GM12864 (cell line): ENCODE measurements around the gene ABCC5.

Source experiments
- DNase-seq: peaks from one replicate; pipeline ENCODE4 v3.0.0-alpha.2; 2011; ENCODE audit warnings: low read depth
- H3K4me3 ChIP-seq: 2 replicates; pipeline ENCODE4 v1.5.1; 2011; ENCODE audit warnings: mild to moderate bottlenecking, low read depth, low read length, control low read depth
- TF ChIP-seq, protein P1 (sequence below): IDR thresholded peaks from 2 replicates; pipeline ENCODE4 v1.5.1; 2011; ENCODE audit warnings: low read depth, mild to moderate bottlenecking, moderate library complexity, low read length, control low read depth, inconsistent platforms; ENCODE audit errors: missing control alignments

The ABCC5 gene

DNA sequence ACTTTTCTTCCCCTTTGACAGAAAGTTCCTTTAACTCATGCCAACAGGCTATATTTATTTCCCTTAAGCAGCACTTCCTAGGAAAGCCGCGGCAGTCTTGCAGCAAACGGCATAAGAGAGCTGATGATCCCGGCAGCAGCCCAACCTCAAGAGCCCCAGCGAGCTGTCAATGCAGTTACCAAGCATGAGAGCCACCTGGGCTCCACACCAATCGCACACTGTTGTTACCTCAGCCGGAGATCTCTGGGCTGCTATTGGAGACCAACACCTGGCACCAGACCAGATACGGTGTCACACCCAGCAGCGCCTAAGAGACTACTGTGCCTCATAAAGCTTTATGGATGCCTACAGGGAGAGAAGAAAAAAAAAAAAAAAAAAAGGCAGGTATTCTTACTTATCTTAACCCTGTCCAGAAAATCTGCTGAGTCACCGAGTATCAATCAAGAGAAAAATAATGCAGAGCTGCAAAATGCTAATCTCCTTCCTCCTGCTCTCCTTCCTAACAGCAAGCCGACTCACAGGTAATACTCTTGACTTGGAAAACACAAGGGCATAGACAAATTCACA is 11.7 kb downstream of the ABCC5 start:
- no peak overlapping the region for H3K4me3 ChIP-seq
- no peak for DNase-seq
- TF ChIP-seq, protein P1, sequence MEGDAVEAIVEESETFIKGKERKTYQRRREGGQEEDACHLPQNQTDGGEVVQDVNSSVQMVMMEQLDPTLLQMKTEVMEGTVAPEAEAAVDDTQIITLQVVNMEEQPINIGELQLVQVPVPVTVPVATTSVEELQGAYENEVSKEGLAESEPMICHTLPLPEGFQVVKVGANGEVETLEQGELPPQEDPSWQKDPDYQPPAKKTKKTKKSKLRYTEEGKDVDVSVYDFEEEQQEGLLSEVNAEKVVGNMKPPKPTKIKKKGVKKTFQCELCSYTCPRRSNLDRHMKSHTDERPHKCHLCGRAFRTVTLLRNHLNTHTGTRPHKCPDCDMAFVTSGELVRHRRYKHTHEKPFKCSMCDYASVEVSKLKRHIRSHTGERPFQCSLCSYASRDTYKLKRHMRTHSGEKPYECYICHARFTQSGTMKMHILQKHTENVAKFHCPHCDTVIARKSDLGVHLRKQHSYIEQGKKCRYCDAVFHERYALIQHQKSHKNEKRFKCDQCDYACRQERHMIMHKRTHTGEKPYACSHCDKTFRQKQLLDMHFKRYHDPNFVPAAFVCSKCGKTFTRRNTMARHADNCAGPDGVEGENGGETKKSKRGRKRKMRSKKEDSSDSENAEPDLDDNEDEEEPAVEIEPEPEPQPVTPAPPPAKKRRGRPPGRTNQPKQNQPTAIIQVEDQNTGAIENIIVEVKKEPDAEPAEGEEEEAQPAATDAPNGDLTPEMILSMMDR, result no peak

DNA sequence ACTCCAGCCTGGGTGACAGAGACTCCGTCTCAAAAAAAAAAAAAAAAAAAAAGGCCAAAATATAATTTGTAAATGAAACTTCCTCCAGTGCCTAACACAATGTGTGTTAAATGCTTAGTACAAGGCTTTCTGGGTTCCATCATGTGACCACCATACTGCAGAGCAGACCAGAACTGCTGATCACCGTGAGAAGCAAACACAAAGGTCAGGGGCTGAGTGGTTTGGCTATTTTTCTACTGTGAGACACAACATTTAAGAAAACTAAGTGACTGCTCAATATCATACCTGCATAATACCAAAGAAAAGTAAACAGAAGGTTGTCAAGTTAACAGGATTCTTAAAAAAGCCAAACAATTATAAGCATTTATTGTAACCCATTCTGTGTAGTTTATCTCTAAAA is 13.2 kb downstream of the ABCC5 start:
- TF ChIP-seq, protein P1, result no peak
- no peak for DNase-seq
- no peak overlapping the region for H3K4me3 ChIP-seq

DNA sequence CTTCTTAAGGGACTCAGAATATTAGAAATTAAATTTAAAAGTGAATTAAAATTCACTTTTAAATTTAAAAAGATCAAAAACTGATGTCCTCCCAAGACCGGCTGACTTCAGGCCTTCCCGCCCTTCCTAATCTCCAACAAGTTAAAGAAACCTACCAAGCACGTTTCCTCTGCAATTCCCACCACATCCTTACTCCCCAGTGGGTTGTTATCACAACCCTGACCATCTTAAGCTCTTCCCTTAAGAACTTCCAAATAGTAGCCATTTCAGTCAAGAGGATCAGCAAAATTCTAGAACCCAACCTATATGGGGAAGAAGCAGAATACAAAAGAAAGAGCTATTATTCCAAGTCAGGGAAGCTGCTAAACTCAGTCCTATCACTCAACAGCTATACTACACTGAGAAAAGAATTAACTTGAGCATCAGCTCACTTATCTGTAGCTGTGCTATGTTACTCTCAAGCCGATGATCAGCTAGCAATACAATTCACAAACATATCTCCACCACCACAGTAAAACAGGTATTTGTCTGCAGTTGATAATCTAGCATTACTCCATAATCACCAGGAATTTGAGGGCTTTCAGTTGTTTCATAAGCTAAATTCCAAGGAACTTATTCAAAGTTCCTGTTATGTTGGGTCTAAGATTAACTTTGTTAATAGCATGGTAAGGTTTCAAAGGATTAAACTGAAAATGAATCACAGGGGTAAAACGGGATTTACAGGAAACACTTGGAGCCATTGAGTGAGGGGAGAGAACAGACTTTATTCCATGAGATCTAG is 14.3 kb downstream of the ABCC5 start:
- no peak overlapping the region for H3K4me3 ChIP-seq
- no peak for DNase-seq
- TF ChIP-seq, protein P1, result no peak

DNA sequence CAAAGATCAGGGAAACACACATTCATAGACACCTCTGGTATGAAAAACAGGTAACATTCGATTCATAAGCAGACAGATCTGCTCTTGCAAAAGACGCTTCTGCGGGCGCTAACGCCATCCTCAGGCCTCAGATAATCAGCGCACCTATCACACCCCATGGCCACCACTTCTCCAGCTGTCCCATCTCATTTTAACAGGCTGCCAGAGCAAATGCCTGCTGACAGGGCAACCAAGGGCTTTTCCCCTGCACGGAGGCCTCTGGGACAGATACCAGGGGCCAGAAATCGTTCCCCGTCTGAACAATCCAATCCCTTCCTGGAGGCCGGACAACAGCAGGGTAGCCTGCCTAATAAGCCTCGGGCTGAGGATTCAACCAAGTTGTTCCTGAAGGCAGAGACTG is 15.2 kb downstream of the ABCC5 start:
- DNase-seq, result no peak
- no peak overlapping the region for H3K4me3 ChIP-seq

DNA sequence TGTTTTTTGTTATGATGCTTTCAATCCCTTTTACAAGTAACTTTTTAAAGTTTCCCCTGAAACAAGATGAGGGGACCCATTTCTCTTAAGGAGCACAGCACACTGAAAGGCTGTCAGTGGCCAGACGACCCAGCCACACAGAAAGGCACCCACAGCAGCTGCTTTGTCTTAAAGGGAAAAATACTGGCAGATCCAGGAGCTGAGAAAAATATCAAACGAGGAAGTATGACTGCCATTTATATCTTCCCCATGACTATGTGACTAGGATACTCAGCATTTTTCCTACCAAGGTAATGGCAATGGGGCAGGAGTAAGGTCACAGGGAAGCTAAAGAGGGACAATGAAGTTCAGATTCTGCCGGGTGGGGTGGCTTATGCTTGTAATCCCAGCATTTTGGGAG is 15.9 kb downstream of the ABCC5 start:
- DNase-seq, result no peak
- TF ChIP-seq, protein P1, result no peak
- no peak overlapping the region for H3K4me3 ChIP-seq

More for the DNA sequence above, 15.2 kb downstream of the ABCC5 start:
- TF ChIP-seq, protein P1, result no peak

DNA sequence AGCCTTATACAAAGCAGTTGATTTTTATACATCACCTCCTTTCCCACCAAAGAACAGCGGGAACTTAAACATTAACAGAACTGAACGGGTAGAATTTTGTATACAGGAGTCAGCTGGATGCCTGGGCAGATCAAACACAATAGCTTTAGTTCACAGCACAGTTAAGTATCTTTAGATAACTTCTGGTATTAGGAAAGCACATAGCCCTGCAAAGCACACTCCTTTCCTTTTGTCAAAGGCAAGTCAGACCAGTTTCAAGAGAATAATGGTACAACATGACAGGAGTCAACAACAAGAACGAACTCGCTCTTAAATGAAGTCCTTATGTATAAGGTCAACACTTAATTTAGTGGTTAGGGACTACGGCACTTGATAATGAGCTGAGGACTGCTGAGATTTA is 26.3 kb downstream of the ABCC5 start:
- DNase-seq, result no peak
- TF ChIP-seq, protein P1, result no peak
- no peak overlapping the region for H3K4me3 ChIP-seq
